AG10803 (cell line): ENCODE measurements around the gene DNLZ.

Experiments used
- DNase-seq: peaks from one replicate; pipeline ENCODE4 v3.0.0; 2010; ENCODE audit warnings: low read depth
- H3K4me3 ChIP-seq: 2 replicates; pipeline ENCODE4 v1.5.1; 2011; ENCODE audit warnings: mild to moderate bottlenecking, low read length, control low read depth
- TF ChIP-seq, protein P1 (sequence below): conservative IDR thresholded peaks from 2 replicates; pipeline ENCODE4 v1.5.1; 2011; ENCODE audit warnings: mild to moderate bottlenecking, low read length, control low read depth, inconsistent platforms

Gene DNLZ

DNA sequence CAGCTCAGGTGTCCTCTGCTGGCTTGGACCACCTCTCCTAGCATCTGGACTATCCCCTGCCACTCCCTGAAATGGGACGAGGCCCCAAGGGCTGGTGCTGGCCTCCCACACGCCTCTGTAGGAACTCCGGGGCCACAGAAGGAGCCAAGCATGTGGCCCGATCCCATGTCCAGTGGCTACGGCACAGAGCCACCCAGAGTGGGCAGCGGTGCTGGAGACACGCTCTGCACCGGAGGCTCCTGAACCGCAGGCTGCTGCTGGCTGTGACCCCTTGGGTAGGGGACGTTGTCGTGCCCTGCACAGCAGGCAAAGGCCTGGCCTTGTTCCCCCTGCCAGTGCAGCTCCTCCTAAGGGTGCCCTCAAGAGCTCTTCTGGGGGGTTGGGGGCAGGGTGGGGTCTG, 16.3 kb upstream of the DNLZ start:
- TF ChIP-seq, protein P1, sequence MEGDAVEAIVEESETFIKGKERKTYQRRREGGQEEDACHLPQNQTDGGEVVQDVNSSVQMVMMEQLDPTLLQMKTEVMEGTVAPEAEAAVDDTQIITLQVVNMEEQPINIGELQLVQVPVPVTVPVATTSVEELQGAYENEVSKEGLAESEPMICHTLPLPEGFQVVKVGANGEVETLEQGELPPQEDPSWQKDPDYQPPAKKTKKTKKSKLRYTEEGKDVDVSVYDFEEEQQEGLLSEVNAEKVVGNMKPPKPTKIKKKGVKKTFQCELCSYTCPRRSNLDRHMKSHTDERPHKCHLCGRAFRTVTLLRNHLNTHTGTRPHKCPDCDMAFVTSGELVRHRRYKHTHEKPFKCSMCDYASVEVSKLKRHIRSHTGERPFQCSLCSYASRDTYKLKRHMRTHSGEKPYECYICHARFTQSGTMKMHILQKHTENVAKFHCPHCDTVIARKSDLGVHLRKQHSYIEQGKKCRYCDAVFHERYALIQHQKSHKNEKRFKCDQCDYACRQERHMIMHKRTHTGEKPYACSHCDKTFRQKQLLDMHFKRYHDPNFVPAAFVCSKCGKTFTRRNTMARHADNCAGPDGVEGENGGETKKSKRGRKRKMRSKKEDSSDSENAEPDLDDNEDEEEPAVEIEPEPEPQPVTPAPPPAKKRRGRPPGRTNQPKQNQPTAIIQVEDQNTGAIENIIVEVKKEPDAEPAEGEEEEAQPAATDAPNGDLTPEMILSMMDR, result no peak
- no peak overlapping the region for H3K4me3 ChIP-seq
- DNase-seq, result no peak

DNA sequence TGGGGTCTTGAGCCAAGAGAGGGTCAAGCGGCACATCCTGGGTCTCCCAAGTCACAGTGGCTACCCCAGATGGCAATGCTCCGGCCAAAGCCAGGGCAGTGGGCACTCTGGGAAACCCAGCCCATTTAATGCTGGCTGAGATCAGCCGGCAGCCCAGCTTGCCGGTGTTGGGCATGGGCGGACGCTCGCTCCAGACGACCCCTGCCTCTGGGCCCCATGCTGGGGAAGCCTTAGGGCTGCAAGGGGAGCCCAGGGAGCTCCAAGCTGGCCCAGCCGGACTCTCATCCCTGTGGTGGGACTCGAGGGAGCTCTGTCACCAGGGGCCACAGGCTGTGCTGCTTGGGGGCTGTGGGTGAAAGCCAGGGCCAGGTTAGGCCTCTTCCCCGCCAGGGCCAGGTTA, 15.9 kb upstream of the DNLZ start:
- TF ChIP-seq, protein P1, result no peak
- no peak overlapping the region for H3K4me3 ChIP-seq
- DNase-seq, result no peak

DNA sequence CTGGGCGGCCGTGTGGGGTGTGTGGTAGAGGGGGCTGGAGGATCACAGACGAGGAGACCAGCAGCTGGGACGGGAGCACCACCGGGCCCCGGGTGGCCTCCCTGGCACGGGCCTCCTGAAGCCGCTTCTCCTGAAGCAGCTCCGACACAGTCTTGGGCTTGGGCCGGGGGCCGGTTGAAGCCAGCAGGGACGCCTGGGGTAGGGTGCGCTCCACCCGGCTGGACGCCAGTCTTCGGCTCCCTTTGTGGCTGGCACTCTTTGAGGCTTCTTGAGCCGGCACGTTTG, 15.4 kb upstream of the DNLZ start:
- no peak overlapping the region for H3K4me3 ChIP-seq
- DNase-seq, result no peak
- TF ChIP-seq, protein P1, result no peak

DNA sequence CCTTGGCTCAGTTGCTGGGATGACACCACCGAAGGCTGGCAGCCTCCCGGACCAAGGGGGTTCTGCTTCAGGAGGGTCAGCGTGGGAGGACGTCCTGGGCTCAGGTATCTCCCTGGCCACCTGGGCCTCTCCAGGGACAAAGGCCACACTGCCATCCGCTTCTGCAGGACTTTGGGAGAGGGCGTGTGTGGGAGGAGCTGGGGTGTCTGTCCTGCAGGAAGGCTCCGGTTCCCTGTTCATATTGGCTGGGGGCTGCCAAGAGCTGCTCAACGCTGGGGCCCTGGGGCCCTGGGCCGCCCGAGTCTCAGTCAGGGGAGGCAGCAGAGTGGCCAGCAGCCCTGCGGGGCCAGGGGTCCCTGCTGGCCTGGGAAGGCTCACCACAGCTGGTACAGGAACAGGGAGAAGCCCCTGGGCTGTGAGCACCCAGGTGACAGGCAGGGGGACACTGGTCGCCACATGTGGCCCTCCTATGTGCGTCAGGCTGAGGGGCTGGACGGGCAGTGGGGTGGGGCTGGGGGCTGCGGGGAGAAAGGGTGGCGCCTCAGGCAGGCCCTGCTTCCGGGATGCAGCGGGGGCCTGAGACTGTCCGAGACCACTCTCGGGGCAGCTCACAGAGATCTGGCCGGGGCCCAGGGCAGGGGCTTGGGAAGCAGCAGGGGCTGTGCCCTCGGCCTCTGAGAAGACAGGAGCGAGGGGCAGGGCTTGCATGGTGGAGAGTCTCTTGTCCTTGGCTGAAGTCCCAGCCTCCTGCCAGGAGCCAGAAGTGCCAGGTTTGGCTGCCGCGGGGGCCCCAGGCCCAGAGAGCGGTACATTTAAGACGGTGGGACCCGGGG, 14.8 kb upstream of the DNLZ start:
- no peak for DNase-seq
- TF ChIP-seq, protein P1, result no peak

DNA sequence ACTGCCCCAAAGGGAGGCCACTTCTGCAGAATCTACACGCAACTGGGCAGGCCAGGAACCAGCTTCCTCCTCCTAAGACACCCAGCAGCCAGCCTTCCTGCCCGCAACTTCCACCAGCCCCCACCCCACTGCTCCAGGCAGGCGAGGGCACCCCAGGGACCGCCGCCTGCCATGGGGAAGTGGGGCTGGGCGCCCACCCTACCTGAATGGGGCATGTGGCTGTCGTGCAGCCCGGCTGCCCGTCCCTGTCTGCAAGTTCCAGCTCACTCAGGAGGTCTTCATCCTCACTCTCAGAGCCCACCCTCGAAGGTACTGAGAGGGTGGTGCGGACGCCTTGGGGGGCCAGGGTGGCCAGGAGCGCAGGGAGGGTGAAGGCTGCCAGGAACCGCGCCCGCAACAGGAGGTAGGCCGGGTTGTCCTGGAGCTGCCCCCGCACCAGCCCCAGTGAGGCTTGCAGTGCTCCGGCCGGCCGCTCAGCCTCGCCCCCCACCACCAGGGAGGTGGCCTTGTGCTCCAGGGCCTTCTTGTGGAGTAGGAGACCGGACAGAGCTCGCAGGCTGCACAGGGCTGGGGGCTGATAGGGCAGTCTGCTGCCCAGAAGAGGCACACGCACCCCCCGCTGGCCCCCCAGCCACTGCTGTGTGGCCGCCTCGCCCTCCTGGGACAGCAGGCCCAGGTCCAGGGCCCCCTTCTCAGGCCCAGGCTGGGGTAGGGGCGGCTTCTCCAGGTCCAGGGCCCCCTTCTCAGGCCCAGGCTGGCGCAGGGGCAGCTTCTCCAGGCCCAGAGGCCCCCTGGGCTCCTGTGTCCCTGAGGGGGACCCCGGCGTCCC, 14.0 kb upstream of the DNLZ start:
- TF ChIP-seq, protein P1, result no peak

More for the DNA sequence above, 14.8 kb upstream of the DNLZ start:
- H3K4me3 ChIP-seq, result no peak overlapping the region

DNA sequence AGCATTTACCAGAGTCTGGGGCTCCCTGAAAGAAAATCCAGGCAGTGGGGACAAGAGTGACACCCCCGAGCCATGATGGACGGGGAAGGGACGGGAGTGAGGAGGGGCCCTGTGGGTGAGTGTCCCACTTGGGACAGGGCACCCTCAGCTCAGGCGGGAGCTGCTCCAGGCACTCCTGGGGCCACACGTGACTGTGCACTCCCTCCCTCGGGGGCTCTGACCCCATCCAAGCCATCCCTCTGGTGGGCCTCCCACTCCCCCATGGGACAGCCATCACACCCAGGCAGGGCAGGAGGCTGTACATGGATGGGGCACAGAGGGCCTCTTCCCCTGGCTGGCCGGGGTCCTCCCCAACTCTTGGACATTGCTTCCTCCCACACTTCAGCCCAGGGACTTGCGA, 12.9 kb upstream of the DNLZ start:
- TF ChIP-seq, protein P1, result no peak
- H3K4me3 ChIP-seq, result no peak overlapping the region
- no peak for DNase-seq

More for the DNA sequence above, 14.0 kb upstream of the DNLZ start:
- DNase-seq, result no peak
- H3K4me3 ChIP-seq, result no peak overlapping the region

DNA sequence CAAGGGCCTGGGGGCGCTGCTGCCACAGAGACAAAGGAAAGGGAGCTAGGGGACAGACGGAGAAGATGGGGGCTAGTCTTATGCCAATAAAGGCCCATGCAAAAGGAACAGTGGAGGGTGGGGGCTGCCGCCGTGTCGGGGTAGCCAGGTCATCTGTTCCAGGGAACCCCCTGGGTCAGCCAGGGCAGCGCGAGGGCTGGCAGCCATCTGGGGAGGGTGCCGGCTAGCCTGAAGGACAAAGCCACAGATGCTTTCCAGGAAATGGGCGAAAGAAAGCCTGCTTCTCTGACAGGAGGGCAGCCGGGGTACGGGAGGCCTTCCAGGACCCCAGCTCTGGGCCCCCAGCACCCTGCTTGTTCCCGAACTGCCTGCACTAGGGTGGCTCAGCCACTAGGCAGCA, 11.6 kb upstream of the DNLZ start:
- no peak overlapping the region for H3K4me3 ChIP-seq
- DNase-seq, result no peak
- TF ChIP-seq, protein P1, result no peak
